Measurements from ENCODE around the gene GANC. TPM values are rescaled to one million over a fixed set of nuclear protein-coding genes. Genes with fewer than 3 reads are reported as not detected.
"Not testable (repeated sequence)": the region's sequence is repeated elsewhere in the genome, so short reads cannot be mapped to it uniquely, and the experiment has no call there.

Gene GANC
- total RNA-seq, 2 donors from 2014 or later = 25.0 to 32.4 TPM

DNA sequence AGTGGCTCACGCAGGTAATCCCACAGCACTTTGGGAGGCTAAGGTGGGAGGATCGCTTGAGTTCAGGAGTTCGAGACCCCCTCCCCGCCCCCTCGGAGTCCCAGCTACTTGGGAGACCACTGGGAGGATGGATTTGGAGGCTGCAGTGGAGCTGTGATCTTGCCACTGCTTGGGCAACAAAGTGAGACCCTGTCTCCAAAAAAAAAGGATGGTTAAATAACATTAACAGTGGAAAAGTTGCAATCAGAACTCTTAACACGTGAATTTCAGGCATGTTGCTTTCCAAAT is 1.6 kb downstream of the GANC start:
- no peak for ATAC-seq
- H3K9me3 Mint-ChIP-seq = no peaks in the 10 kb centered on the region
- no peak for DNase-seq (ENCODE audit: low spot score in 2 of 2)

DNA sequence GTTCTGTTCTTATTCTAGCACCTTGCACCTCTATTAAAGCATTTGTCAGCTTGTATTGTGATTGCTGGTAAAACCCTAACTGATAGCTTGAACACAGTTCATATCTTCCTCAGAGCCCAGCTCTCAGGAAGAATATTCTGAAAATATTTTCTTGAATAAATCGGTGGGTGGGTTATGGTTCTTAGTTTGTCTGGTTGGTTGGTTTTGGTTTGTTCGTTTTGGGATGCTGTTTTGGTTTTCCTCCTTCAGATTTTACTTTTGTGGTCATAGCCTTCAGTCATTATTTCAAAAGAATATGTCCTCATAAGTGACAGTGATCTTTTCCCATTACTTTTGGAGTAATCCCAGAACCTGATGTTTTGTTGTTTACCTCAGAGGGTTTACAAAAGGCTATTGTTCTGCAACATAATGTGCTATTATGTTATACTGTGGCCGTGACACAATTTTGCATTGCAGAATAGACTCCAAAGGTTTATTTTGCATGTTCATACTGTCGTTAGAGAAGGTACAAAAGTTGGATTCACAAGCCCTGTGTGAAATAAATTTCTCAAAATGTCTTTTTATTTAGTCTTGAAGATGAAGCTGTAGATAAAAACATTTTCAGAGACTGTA is 2.9 kb downstream of the GANC start:
- Mint-ChIP-seq H3K27ac (peak overlapping the region; percentile 48 to 97), H3K9me3 (no peaks in the 10 kb centered on the region), H3K36me3 (peaks cover 12 to 26% of the 10 kb centered on the region in 2 donors)
- ATAC-seq = no peak
- DNase-seq (ENCODE audit: low spot score in 2 of 2) = no peak

More for the DNA sequence above, 1.6 kb downstream of the GANC start:
- Mint-ChIP-seq H3K36me3 (peaks cover 14 to 26% of the 10 kb centered on the region in 2 donors), H3K27ac (peak overlapping the region; percentile 97 to 99)

DNA sequence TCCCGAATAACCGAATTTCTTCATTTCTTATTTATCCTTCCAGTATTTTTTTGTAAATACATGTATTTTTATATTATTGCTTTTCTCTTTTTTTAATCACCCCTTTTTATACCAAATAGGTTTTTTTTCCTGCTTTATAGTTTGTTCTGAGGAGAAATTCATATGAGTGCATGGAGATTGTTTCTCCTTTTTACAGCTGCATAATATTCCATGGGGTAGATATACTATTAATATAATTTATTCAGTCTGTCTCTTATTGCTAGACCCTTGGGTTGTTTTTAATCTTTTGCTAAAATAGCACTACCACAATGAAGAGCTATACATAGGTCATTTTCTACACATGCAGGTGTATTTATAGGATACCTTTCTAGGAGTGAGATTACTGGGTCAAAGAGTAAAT is 3.8 kb downstream of the GANC start:
- no peak overlapping the region for H3K27ac Mint-ChIP-seq
- no peak for DNase-seq (ENCODE audit: low spot score in 2 of 2)
- H3K9me3 Mint-ChIP-seq = no peaks in the 10 kb centered on the region
- ATAC-seq = no peak
- peaks cover 8 to 26% of the 10 kb centered on the region in 2 donors for H3K36me3 Mint-ChIP-seq

DNA sequence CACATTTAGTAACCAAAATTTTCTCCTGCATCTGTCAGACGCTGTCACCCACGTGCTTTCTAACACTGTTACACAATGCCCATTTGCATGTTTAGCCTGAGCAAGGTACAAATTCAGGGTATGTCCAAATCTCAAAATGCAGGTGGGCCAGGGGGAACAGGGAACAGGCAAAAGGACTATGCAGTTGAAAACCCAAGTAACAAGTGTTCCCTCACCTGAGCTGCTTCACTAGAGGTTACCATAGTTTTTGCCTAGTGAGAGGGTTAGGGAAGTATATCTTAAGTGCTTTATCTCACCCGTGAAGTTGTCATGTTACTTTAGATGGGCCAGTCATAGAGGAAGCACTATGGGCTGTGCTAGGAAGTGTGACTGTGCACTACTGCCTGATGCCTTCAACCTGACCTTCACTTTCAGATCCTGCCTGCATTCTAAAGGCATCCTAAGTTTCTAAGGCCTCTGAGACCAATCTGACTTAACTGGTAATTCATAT is 6.3 kb downstream of the GANC start:
- Mint-ChIP-seq H3K9me3 (no peaks in the 10 kb centered on the region), H3K27ac (no peak overlapping the region), H3K36me3 (peaks cover 2% of the 10 kb centered on the region in 2 donors)
- DNase-seq (ENCODE audit: low spot score in 2 of 2) = no peak
- ATAC-seq = peak; percentile 52 to 66

DNA sequence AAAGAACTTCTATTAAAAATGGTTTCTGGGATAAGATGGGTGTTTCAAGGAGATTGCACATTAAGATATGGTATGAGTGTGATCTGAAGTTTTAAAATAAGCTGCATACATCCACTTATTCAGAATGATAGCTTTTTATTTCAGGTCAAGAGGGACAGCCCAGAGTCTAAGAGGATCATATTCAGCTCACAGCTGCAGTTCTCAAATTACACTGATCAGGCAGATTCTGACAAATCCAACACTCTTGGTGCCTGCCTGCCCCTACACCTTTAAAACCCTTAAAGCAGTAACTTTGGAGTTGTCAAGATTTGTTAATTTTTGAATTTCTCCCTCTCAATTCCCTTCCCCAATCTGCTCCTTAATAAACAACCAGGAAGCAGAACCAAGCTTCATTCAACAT is 9.3 kb downstream of the GANC start:
- Mint-ChIP-seq H3K9me3 (no peaks in the 10 kb centered on the region), H3K36me3 (no peaks in the 10 kb centered on the region), H3K27ac (no peak overlapping the region)
- no peak for DNase-seq (ENCODE audit: low spot score in 2 of 2)
- no peak for ATAC-seq

DNA sequence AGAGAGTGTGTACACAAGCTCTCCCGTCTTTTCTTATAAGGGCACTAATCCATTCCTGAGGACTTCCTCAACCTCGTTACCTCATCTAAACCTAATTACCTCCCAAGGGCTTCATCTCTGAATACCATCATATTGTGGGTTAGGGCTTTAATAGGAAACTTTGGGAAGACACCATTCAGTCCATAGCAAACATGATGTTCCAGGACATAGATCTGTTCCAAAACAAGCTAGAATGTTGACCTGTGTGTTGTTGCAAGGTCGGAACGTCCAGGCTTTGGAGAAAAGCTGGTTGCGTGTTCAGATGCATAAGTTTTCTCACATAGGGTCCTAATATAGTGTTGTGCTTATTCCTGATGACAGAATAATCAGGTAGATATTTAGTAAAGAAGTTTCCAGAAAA is 9.9 kb downstream of the GANC start:
- no peaks in the 10 kb centered on the region for H3K36me3 Mint-ChIP-seq
- H3K9me3 Mint-ChIP-seq = no peaks in the 10 kb centered on the region
- no peak overlapping the region for H3K27ac Mint-ChIP-seq
- ATAC-seq (no peak), DNase-seq (ENCODE audit: low spot score in 2 of 2) (no peak)

DNA sequence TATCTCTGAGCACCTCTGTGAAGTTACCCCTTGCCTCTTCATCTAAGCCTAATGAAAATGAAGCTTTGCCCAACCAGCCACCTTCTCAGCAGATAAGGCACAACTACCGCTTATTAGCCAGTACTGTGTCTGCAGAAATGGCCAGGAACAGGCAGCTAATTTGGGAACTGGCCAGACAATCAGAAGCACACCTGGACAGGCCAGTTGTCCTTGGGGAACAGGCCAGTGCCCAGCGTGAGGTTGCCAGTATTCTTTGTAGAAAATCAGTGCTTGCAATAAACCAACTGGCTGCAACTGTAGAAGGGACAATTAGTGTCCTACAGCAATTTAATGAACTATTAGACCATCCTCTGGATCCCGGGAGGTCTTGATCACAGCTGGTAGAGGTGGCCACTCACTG is 10.7 kb downstream of the GANC start:
- Mint-ChIP-seq H3K36me3 (no peaks in the 10 kb centered on the region), H3K27ac (no peak overlapping the region), H3K9me3 (no peaks in the 10 kb centered on the region)
- DNase-seq (ENCODE audit: low spot score in 2 of 2) (no peak), ATAC-seq (no peak)

DNA sequence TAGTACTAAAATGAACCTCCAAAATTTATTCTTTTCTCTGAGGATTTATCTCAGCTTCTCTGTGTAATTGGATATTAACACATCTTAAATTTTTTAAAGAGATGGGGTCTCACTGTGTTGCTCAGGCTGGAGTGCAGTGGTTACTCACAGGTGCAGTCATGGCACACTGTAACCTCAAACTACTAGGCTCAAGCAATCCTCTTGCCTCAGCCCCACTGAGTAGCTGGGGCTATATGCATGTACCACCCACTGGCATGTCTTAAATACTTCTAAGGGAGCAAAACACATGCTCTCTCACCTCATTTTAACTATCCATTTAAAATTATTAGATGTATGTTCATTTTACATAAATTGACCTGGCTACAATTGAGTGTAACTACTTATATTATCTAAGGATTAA is 11.6 kb downstream of the GANC start:
- ATAC-seq (no peak), DNase-seq (ENCODE audit: low spot score in 2 of 2) (no peak)
- Mint-ChIP-seq H3K9me3 (no peaks in the 10 kb centered on the region), H3K27ac (no peak overlapping the region), H3K36me3 (no peaks in the 10 kb centered on the region)

DNA sequence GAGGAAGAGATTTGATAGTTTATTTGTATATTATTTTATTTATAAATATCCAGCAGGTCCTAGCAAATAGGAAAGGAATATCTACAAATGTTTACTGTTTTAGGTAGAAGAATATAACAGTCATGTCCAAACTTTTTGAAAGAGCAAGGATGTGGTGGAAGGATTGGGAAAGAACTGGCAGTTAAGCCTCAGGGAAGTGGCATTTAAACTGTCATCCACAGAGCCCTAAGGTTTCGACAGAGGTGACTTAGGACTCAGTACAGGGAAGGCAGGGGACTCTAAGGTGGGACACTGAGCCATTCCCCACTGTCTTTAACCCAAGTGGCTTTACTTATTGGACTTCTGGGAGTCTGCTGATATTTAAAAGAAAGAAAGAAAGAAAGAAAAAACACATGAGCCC is 12.0 kb downstream of the GANC start:
- no peaks in the 10 kb centered on the region for H3K9me3 Mint-ChIP-seq
- DNase-seq (ENCODE audit: low spot score in 2 of 2) (no peak), ATAC-seq (no peak)
- no peaks in the 10 kb centered on the region for H3K36me3 Mint-ChIP-seq
- H3K27ac Mint-ChIP-seq = no peak overlapping the region

DNA sequence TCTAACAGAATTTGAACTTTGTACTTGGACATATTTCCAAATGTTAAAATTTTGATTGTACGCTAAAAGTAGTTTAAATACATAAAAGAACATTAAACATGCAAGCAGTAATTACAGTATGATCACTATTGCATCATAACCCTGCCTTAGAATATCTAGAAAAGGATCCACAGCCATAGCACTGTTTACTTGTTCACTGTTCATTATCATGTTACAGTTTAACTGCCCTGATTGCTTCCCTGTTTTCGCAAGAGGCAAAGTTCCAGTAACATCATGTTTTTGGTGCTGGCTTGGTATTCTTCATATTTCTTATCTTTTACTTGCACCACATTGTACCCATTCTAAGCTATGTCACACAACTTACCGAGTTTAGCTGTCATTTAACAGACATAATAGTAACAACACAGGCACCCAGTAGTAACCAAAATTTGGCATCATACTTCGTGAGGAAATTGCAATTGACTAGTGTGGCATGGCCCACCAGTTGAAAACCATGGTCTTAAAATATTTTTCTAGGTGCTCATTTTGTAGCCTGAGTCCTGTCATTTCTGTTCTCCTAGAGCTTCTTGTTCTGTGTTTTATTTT is 13.5 kb downstream of the GANC start:
- Mint-ChIP-seq H3K9me3 (no peaks in the 10 kb centered on the region), H3K36me3 (no peaks in the 10 kb centered on the region), H3K27ac (no peak overlapping the region)
- DNase-seq (ENCODE audit: low spot score in 2 of 2) (no peak), ATAC-seq (no peak)

DNA sequence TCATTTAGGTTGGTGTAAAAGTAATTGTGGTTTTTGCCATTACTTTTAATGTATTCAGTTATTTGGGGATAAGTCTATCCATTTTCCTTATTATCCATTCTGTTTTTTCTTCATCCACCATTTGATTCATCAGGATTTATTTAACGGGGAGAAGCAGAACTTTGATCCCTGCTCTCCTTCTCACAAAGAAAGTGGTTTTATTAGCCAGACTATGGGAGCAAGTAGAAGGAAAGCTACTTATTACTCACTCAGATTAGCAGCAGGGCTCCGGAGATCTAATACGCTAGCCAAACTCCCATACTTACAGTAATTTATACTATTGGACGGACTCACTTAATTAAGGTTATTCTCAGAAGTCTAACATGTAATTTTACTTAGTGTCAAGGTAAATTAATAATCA is 14.9 kb downstream of the GANC start:
- Mint-ChIP-seq H3K27ac (no peak overlapping the region), H3K36me3 (no peaks in the 10 kb centered on the region), H3K9me3 (no peaks in the 10 kb centered on the region)
- ATAC-seq (no peak), DNase-seq (ENCODE audit: low spot score in 2 of 2) (no peak)

DNA sequence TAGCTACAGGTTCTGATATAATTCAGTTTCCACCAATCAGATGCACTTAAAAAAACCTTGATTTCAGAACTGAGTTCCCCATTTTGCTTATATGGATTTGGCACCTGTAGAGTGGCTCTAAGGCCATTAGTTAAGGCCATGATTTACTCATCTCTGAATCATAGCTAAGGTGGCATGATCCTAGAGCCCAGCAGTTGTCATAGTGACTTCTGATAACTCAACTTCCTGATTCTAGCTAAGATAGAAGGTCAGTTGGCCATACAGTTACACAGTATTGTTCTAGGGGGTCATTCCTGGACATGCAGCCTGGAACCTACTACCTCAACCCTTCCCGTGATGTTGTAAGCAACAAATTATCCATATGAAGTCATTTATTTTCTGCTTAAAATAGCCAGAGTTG is 16.2 kb downstream of the GANC start:
- H3K9me3 Mint-ChIP-seq = no peaks in the 10 kb centered on the region
- H3K36me3 Mint-ChIP-seq = no peaks in the 10 kb centered on the region
- DNase-seq (ENCODE audit: low spot score in 2 of 2) (no peak), ATAC-seq (peak in 1 of 2 donors; percentile 79)
- peak overlapping the region in 1 of 2 donors; percentile 24 for H3K27ac Mint-ChIP-seq

DNA sequence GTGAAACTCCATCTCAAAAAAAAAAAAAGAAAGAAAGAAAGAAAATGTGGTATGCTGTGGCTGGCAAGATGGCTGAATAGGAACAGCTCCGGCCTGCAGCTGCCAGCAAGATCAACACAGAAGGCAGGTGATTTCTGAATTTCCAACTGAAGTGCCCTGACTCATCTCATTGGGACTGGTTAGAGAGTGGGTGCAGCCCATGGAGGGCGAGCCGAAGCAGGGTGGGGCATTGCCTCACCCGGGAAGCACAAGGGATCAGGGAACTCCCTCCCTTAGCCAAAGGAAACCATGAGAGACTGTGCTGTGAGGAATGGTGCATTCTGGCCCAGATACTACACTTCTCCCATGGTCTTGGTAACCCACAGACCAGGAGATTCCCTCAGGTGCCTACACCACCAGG is 28.0 kb downstream of the GANC start:
- Mint-ChIP-seq H3K9me3 (peaks cover 12 to 24% of the 10 kb centered on the region in 2 donors), H3K36me3 (peaks cover 21 to 33% of the 10 kb centered on the region in 2 donors)
- ATAC-seq; DNase-seq (ENCODE audit: low spot score in 2 of 2); H3K27ac Mint-ChIP-seq: not testable (repeated sequence)

DNA sequence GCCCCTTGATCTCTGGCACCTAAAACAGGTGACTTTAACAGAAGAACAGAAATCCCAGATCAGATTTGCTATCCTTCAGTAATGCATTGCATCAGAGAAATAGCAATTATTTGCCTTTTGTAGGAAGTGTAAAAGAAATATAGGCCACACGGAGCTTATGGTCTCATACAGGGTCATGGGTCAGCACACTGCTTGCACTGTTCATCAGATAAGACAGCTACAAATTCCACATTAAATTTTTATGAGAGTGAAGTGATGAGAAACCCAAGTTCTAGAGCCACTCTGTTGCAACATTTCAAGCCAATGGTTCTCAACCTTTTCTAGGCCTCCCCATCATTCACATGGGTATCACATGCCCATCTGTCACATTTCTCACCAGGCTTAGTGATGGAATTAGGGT is 33.7 kb downstream of the GANC start:
- no peak for ATAC-seq

DNA sequence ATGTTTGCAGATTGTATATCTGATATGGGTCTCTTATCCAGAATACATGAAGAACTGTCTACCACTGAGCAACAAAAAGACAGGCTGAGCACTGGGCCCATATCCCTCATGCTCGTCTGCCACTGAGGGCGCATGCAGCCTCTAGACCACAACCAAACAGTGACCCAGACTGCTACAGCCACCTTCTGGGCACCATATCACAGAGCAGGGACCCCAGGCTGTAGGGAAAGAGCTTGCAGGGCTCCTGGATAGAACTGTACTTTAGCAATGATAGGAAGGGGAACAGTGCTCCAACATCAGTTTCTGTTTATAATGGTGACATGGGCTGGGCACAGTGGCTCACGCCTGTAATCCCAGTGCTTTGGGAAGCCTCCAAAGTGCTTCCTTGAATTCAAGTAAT is 40.5 kb downstream of the GANC start:
- DNase-seq (ENCODE audit: low spot score in 2 of 2) = no peak
- Mint-ChIP-seq H3K9me3 (no peaks in the 10 kb centered on the region), H3K36me3 (peaks cover 0 to 8% of the 10 kb centered on the region in 2 donors), H3K27ac (no peak overlapping the region)
- ATAC-seq = no peak

More for the DNA sequence above, 33.7 kb downstream of the GANC start:
- no peak for DNase-seq (ENCODE audit: low spot score in 2 of 2)
- Mint-ChIP-seq H3K36me3 (peaks cover 12 to 28% of the 10 kb centered on the region in 2 donors), H3K9me3 (peaks cover 12 to 24% of the 10 kb centered on the region in 2 donors), H3K27ac (no peak overlapping the region)

DNA sequence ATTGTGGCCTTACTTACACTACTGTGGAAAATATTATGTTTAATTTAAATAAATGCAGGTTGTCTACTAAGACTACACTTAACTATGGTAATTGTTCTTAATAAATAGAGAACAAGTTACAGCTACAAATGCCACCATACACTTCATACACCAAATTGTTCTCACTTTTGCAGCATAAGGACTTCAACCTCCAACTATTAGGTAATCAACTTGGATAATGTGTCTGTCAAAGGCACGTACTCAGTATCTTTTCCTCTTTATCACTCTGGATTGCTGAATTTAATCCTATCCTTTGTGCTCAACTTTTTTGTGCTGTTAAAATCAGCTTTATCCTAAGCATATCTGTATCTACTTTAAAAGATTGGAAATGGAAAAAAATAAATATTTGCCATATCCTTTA is 41.8 kb downstream of the GANC start:
- H3K9me3 Mint-ChIP-seq = no peaks in the 10 kb centered on the region
- DNase-seq (ENCODE audit: low spot score in 2 of 2) (no peak), ATAC-seq (no peak)
- H3K27ac Mint-ChIP-seq = no peak overlapping the region
- peaks cover 0 to 8% of the 10 kb centered on the region in 2 donors for H3K36me3 Mint-ChIP-seq

DNA sequence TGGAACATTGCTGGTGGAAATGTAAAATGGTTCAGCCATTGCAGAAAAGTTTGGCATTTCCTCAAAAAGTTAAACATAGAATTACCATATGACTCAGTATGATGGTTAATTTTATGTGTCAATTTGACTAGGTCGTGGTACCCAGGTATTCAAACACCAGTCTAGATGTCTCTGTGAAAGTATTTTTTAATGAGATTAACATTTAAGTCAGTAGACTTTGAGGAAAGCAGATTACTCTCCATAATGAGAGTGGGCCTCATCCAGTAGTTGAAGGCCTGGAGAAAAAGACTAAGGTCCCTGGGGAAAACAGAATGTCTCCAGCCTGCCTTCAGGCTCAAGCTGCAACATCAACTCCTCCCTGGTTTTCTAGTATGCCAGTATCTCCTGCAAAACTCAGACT is 42.5 kb downstream of the GANC start:
- DNase-seq (ENCODE audit: low spot score in 2 of 2) = no peak
- peak in 1 of 2 donors; percentile 66 for ATAC-seq
- Mint-ChIP-seq H3K27ac (no peak overlapping the region), H3K36me3 (peaks cover 0 to 8% of the 10 kb centered on the region in 2 donors), H3K9me3 (no peaks in the 10 kb centered on the region)

DNA sequence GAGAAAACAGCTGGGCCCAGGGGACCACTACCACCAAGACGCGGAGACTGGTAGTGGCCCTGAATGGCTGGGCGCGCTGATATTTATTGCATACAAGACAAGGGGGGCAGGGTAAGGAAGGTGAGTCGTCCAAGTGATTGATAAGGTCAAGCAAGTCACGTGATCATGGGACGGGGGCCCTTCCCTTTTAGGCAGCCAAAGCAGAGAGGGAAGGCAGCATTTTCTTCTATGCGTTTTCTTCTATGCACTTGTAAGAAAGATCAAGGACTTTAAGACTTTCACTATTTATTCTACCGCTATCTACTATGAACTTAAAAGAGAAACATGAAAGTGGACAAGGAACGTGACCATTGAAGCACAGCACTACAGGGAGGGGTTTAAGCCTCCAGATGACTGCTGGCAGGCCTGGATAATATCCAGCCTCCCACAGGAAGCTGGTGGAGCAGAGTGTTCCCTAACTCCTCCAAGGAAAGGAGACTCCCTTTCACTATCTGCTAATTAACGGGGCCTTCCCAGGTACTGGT is 43.3 kb downstream of the GANC start:
- H3K27ac Mint-ChIP-seq; ATAC-seq; H3K9me3 Mint-ChIP-seq; DNase-seq (ENCODE audit: low spot score in 2 of 2); H3K36me3 Mint-ChIP-seq: not testable (repeated sequence)
